HepG2 (cell line): ENCODE results near the gene PARD3. TPM values are rescaled to one million over a fixed set of nuclear protein-coding genes. Genes with fewer than 3 reads are reported as not detected.

Source experiments
- ATF2 ChIP-seq: sonication (generic); formaldehyde crosslinking; IDR thresholded peaks from 2 replicates; pipeline ENCODE4 v1.4.0; 2020; ENCODE audit warnings: missing genetic modification reagents
- ATF4 ChIP-seq, 2 experiments: fragments of 450-650 bp in 1 of 2; sonication (generic) in 1 of 2; formaldehyde crosslinking; IDR thresholded peaks; 2 replicates each; pipeline versions ENCODE4 v1.5.0 to v1.8.0; 2020 to 2022; ENCODE audit warnings: mild to moderate bottlenecking in 1 of 2, missing genetic modification reagents in 1 of 2
- ELF1 ChIP-seq: sonication (generic); formaldehyde crosslinking; IDR thresholded peaks from 2 replicates; pipeline ENCODE4 v1.4.0; 2020; ENCODE audit warnings: missing genetic modification reagents
- ETS1 ChIP-seq: sonication (generic); formaldehyde crosslinking; IDR thresholded peaks from 2 replicates; pipeline ENCODE4 v1.4.0; 2020; ENCODE audit warnings: missing genetic modification reagents
- FOXP1 ChIP-seq, 2 experiments: fragments of 450-650 bp in 1 of 2; IDR thresholded peaks; 2 replicates each; pipeline ENCODE4 v1.6.1; 2017 to 2018; ENCODE audit warnings: antibody characterized with exemption in 1 of 2
- HMGXB3 ChIP-seq: sonication (generic); formaldehyde crosslinking; IDR thresholded peaks from 2 replicates; pipeline ENCODE4 v1.4.0; 2020; ENCODE audit warnings: missing genetic modification reagents, borderline replicate concordance
- HNF4G ChIP-seq, 2 experiments: sonication (generic) in 1 of 2; formaldehyde crosslinking in 1 of 2; IDR thresholded peaks; 2 replicates each; pipeline versions ENCODE4 v1.4.0 to v1.6.1; 2011 to 2020; ENCODE audit warnings: borderline replicate concordance in 2 of 2, low read depth in 2 of 2, mild to moderate bottlenecking in 2 of 2, low read length in 1 of 2, missing genetic modification reagents in 1 of 2, moderate library complexity in 1 of 2
- MIER2 ChIP-seq: IDR thresholded peaks from 2 replicates; pipeline ENCODE4 v1.6.1; 2016; ENCODE audit warnings: missing biosample characterization, missing genetic modification reagents
- MYC ChIP-seq: sonication (generic); formaldehyde crosslinking; IDR thresholded peaks from 2 replicates; pipeline ENCODE4 v1.9.0; 2021; ENCODE audit warnings: missing genetic modification reagents, borderline replicate concordance
- NR2C2 ChIP-seq: sonication (generic); formaldehyde crosslinking; IDR thresholded peaks from 2 replicates; pipeline ENCODE4 v1.4.0; 2020; ENCODE audit warnings: missing genetic modification reagents, mild to moderate bottlenecking, moderate library complexity, borderline replicate concordance
- POLR2AphosphoS5 ChIP-seq: IDR thresholded peaks from 2 replicates; pipeline ENCODE4 v1.6.1; 2012; ENCODE audit warnings: low read depth, low read length
- SMAD9 ChIP-seq: sonication (generic); formaldehyde crosslinking; IDR thresholded peaks from 2 replicates; pipeline ENCODE4 v1.5.1; 2020; ENCODE audit warnings: mild to moderate bottlenecking, missing genetic modification reagents
- TCF7L2 ChIP-seq: IDR thresholded peaks from 2 replicates; pipeline ENCODE4 v1.6.1; 2011; ENCODE audit warnings: mild to moderate bottlenecking, low read depth, low read length, moderate library complexity
- THAP8 ChIP-seq: sonication (generic); formaldehyde crosslinking; IDR thresholded peaks from 2 replicates; pipeline ENCODE4 v1.5.1; 2020; ENCODE audit warnings: missing genetic modification reagents, mild to moderate bottlenecking, borderline replicate concordance
- ZNF143 ChIP-seq: sonication (generic); formaldehyde crosslinking; IDR thresholded peaks from 2 replicates; pipeline ENCODE4 v1.4.0; 2020; ENCODE audit warnings: missing genetic modification reagents
- ZNF24 ChIP-seq: fragments of 450-650 bp; IDR thresholded peaks from 2 replicates; pipeline ENCODE4 v1.6.1; 2017; ENCODE audit warnings: antibody characterized with exemption, mild to moderate bottlenecking
- ZNF296 ChIP-seq: sonication (generic); formaldehyde crosslinking; conservative IDR thresholded peaks from 2 replicates; pipeline ENCODE4 v1.5.0; 2020; ENCODE audit warnings: mild to moderate bottlenecking, missing genetic modification reagents
- ZNF704 ChIP-seq: sonication (generic); formaldehyde crosslinking; IDR thresholded peaks from 2 replicates; pipeline ENCODE4 v1.8.1; 2023; ENCODE audit warnings: mild to moderate bottlenecking, inconsistent platforms, moderate library complexity, missing genetic modification reagents, borderline replicate concordance
- ZNF772 ChIP-seq: sonication (generic); formaldehyde crosslinking; IDR thresholded peaks from 2 replicates; pipeline ENCODE4 v1.5.0; 2020; ENCODE audit warnings: mild to moderate bottlenecking, missing genetic modification reagents
- polyA plus RNA-seq, 8 experiments: library from polyadenylated mRNA; depleted of rRNA in 3 of 8; stranded (reverse) in 7 of 8; unstranded in 1 of 8; fragments of >200 nt; fragmentation: Illumina TruSeq in 4 of 8; extraction: Trizol in 4 of 8; gene quantifications; 2 replicates each; pipeline versions ENCODE4 v1.2.1 to v1.2.3, GENCODE V29; 2011 to 2016; ENCODE audit warnings: low read depth in 4 of 8, missing spikeins in 1 of 8, mixed read lengths in 1 of 8; ENCODE audit not compliant: insufficient read depth in 1 of 8
- total RNA-seq, 5 experiments: library from RNA; depleted of rRNA; stranded (reverse); fragments of >200 nt; fragmentation: Illumina TruSeq; extraction: Trizol; gene quantifications; 2 replicates each; pipeline ENCODE4 v1.2.3, GENCODE V29; 2016; ENCODE audit warnings: low read depth in 1 of 5

PARD3 gene
- total and polyA plus RNA-seq, 2 of the 13 experiments (the other 11 are each of a cell fraction or from before 2014, with no cell fraction given), result 40.9 to 60.0 TPM

GRCh38 chr10:34121125-34121753 lies 693.9 kb downstream of the PARD3 start (continued):
- TF ChIP-seq HMGXB3 (CRISPR knock-in tag), result no peak
- peak in 1 of 2 experiments; percentile 92; a peak in 2 of 4 replicates for TF ChIP-seq ATF4 (CRISPR knock-in tag; IDR thresholded peaks at IDR 0.05)
- TF ChIP-seq TCF7L2, result peak; percentile 92
- peak; percentile 63 for TF ChIP-seq ELF1 (CRISPR knock-in tag)
- TF ChIP-seq HNF4G (IDR thresholded peaks at IDR 0.05; ENCODE audit: borderline replicate concordance, low read depth, low read length), result peak; percentile 99
- peak; percentile 95 for TF ChIP-seq HNF4G (CRISPR knock-in tag; IDR thresholded peaks at IDR 0.05; ENCODE audit: borderline replicate concordance, low read depth)
- no peak for TF ChIP-seq THAP8 (CRISPR knock-in tag)
- no peak for TF ChIP-seq ZNF704
- no peak for TF ChIP-seq MYC (CRISPR knock-in tag)
- TF ChIP-seq ETS1, result no peak
- TF ChIP-seq MIER2 (CRISPR knock-in tag), result peak; percentile 82
- TF ChIP-seq ZNF772 (CRISPR knock-in tag), result peak; percentile 83; the same call in 1 of the 2 replicates
- TF ChIP-seq SMAD9 (CRISPR knock-in tag), result no peak
- TF ChIP-seq ZNF24, result peak; percentile 80
- no peak for TF ChIP-seq ZNF296 (CRISPR knock-in tag)
- no peak for TF ChIP-seq ZNF143 (CRISPR knock-in tag)
- no peak for TF ChIP-seq POLR2AphosphoS5
- TF ChIP-seq ATF2 (CRISPR knock-in tag), result peak; percentile 91; the same call in 1 of the 2 replicates
- peak; percentile 77 for TF ChIP-seq FOXP1 (IDR thresholded peaks at IDR 0.05)
- TF ChIP-seq FOXP1 (CRISPR knock-in tag; IDR thresholded peaks at IDR 0.05), result peak; percentile 97
- peak; percentile 72; the same call in 1 of the 2 replicates for TF ChIP-seq NR2C2
